GM12873 (cell line): ENCODE measurements around the gene OPRL1.
A peak's percentile ranks its signal among the peaks of the same experiment; 100 is the strongest.

Source experiments
- CTCF ChIP-seq: IDR thresholded peaks from 2 replicates; pipeline ENCODE4 v1.5.1; 2012; ENCODE audit warnings: low read depth, mild to moderate bottlenecking, moderate library complexity, low read length, control low read depth; ENCODE audit not compliant: insufficient read depth; ENCODE audit errors: missing control alignments

Gene OPRL1

GRCh38 chr20:64119681-64120341 is 39.9 kb downstream of the OPRL1 start:
- no peak for TF ChIP-seq CTCF

- TF ChIP-seq CTCF: no peak
These were observed 41.7 kb downstream of the OPRL1 start for GRCh38 chr20:64121586-64121985.

- no peak for TF ChIP-seq CTCF
These were observed 49.4 kb downstream of the OPRL1 start for GRCh38 chr20:64129146-64129782.

- no peak for TF ChIP-seq CTCF
These were observed 50.4 kb downstream of the OPRL1 start for GRCh38 chr20:64130271-64130670.

GRCh38 chr20:64130876-64131275 is 51.0 kb downstream of the OPRL1 start:
- TF ChIP-seq CTCF: no peak

- peak; percentile 33 for TF ChIP-seq CTCF
These were observed 51.5 kb downstream of the OPRL1 start for GRCh38 chr20:64131406-64131805.

GRCh38 chr20:64133951-64134407 is 54.1 kb downstream of the OPRL1 start:
- no peak for TF ChIP-seq CTCF
